Upper lobe of left lung (tissue), 4 donors: ENCODE measurements around the gene ASMTL.

Experiments used
- CTCF ChIP-seq, 6 experiments: fragments of 450-650 bp in 4 of 6; fragments of 200-600 bp in 2 of 6; sonication (generic) in 2 of 6; IDR thresholded peaks; one replicate each; pipeline ENCODE4 v1.5.1; 2016 to 2019; ENCODE audit warnings: antibody characterized with exemption in 6 of 6
- POLR2A ChIP-seq, 4 donors: fragments of 450-650 bp; IDR thresholded peaks; one replicate each; pipeline ENCODE4 v1.5.1; 2016 to 2017; ENCODE audit warnings: antibody characterized with exemption in 4 of 4, mild to moderate bottlenecking in 2 of 4
- POLR2AphosphoS5 ChIP-seq, 2 donors: sonication (generic); formaldehyde crosslinking; IDR thresholded peaks; one replicate each; pipeline ENCODE4 v1.5.1; 2017; ENCODE audit warnings: antibody characterized with exemption in 2 of 2

GRCh38 chrX:1443496-1444075, 9.1 kb downstream of the ASMTL start:
- no peak for TF ChIP-seq CTCF (IDR thresholded peaks at IDR 0.05)
- TF ChIP-seq POLR2A (IDR thresholded peaks at IDR 0.05) = no peak
- TF ChIP-seq POLR2AphosphoS5 (IDR thresholded peaks at IDR 0.05) = no peak
